Hepatocyte (in vitro differentiated cells): ENCODE results near the gene FOSL1. TPM values are rescaled to one million over a fixed set of nuclear protein-coding genes. Genes with fewer than 3 reads are reported as not detected.

Experiments used
- DNase-seq: peaks from one replicate; pipeline ENCODE4 v3.0.0-alpha.2; 2016; ENCODE audit warnings: low spot score
- H2AFZ ChIP-seq: fragments of 200-600 bp; sonication (generic); 2 replicates; pipeline ENCODE4 v1.6.0; 2016; ENCODE audit warnings: antibody characterized with exemption, mild to moderate bottlenecking
- H3K27ac ChIP-seq: fragments of 200-600 bp; sonication (generic); 2 replicates; pipeline ENCODE4 v1.5.1; 2016; ENCODE audit warnings: mild to moderate bottlenecking
- H3K27me3 ChIP-seq: fragments of 200-600 bp; sonication (generic); 2 replicates; pipeline ENCODE4 v1.6.1; 2016
- H3K36me3 ChIP-seq: fragments of 200-600 bp; sonication (generic); replicated peaks from 2 replicates; pipeline ENCODE4 v1.5.1; 2016; ENCODE audit warnings: low read depth; ENCODE audit not compliant: insufficient read depth
- H3K4me1 ChIP-seq: fragments of 200-600 bp; sonication (generic); 2 replicates; pipeline ENCODE4 v1.5.1; 2016; ENCODE audit warnings: mild to moderate bottlenecking, moderate library complexity; ENCODE audit not compliant: insufficient read depth
- H3K4me2 ChIP-seq: fragments of 200-600 bp; sonication (generic); 2 replicates; pipeline ENCODE4 v1.6.0; 2016
- H3K4me3 ChIP-seq: fragments of 200-600 bp; sonication (generic); 2 replicates; pipeline ENCODE4 v1.5.1; 2016; ENCODE audit warnings: mild to moderate bottlenecking
- H3K79me2 ChIP-seq: fragments of 200-600 bp; sonication (generic); 2 replicates; pipeline ENCODE4 v1.6.0; 2017; ENCODE audit warnings: mild to moderate bottlenecking
- H3K9me2 ChIP-seq: fragments of 200-600 bp; sonication (generic); replicated peaks from 2 replicates; pipeline ENCODE4 v1.6.0; 2017; ENCODE audit warnings: mild to moderate bottlenecking; ENCODE audit not compliant: insufficient read depth
- H3K9me3 ChIP-seq: fragments of 200-600 bp; sonication (generic); 2 replicates; pipeline ENCODE4 v1.5.1; 2016; ENCODE audit warnings: low read depth, mild to moderate bottlenecking
- H4K20me1 ChIP-seq: fragments of 200-600 bp; sonication (generic); 2 replicates; pipeline ENCODE4 v1.6.0; 2016; ENCODE audit warnings: mild to moderate bottlenecking; ENCODE audit not compliant: insufficient read depth, poor library complexity, severe bottlenecking
- CTCF ChIP-seq: fragments of 200-600 bp; sonication (generic); IDR thresholded peaks from 2 replicates; pipeline ENCODE4 v1.5.1; 2016; ENCODE audit warnings: antibody characterized with exemption, mild to moderate bottlenecking; ENCODE audit not compliant: poor library complexity
- EZH2 ChIP-seq: fragments of 200-600 bp; sonication (generic); IDR thresholded peaks from 2 replicates; pipeline ENCODE4 v1.6.1; 2016; ENCODE audit warnings: antibody characterized with exemption, mild to moderate bottlenecking, borderline replicate concordance
- EZH2phosphoT487 ChIP-seq: fragments of 200-600 bp; sonication (generic); IDR thresholded peaks from one replicate; pipeline ENCODE4 v1.6.1; 2018; ENCODE audit warnings: antibody characterized with exemption, mild to moderate bottlenecking, low read depth, moderate library complexity; ENCODE audit not compliant: unreplicated experiment, severe bottlenecking
- WGBS: methylation state at CpG from one replicate; pipeline ENCODE4 v1.1.6; 2016; ENCODE audit warnings: low lambda C conversion rate; ENCODE audit errors: missing lambda C conversion rate; 5-methylcytosine and 5-hydroxymethylcytosine counted together
- polyA plus RNA-seq: library from polyadenylated mRNA; unstranded; fragments of >200 nt; fragmentation: Nextera tagmentation; extraction: Ambion mirVana; gene quantifications from 2 replicates; pipeline ENCODE4 v1.2.1, GENCODE V29; 2016
- total RNA-seq: library from RNA; depleted of rRNA; stranded (reverse); fragments of >200 nt; gene quantifications from 2 replicates; pipeline ENCODE4 v1.2.3, GENCODE V29; 2014

FOSL1 gene
- total and polyA plus RNA-seq, 2 experiments from 2014 or later, result 4.5 to 16.5 TPM

GRCh38 chr11:65882120-65883057, 17.8 kb downstream of the FOSL1 start:
- H3K36me3 ChIP-seq, result no peaks in the 10 kb centered on the region
- no peak overlapping the region for H2AFZ ChIP-seq
- no peaks in the 10 kb centered on the region for H3K9me3 ChIP-seq
- H3K4me3 ChIP-seq, result no peak overlapping the region
- peaks cover 10% of the 10 kb centered on the region for H3K4me1 ChIP-seq
- DNase-seq, result no peak
- peaks cover 20% of the 10 kb centered on the region for H3K79me2 ChIP-seq
- TF ChIP-seq EZH2 (no peak), CTCF (no peak), EZH2phosphoT487 (no peak)
- H3K4me2 ChIP-seq, result no peak overlapping the region
- H4K20me1 ChIP-seq, result no peaks in the 10 kb centered on the region
- WGBS, result 98% methylated on average over 30 of the region's 30 CpGs
- no peak overlapping the region for H3K27ac ChIP-seq
- no peaks in the 10 kb centered on the region for H3K27me3 ChIP-seq
- no peaks in the 10 kb centered on the region for H3K9me2 ChIP-seq

- TF ChIP-seq EZH2, result no peak
- no peak for TF ChIP-seq CTCF
- no peak for TF ChIP-seq EZH2phosphoT487
- H2AFZ ChIP-seq, result no peak overlapping the region
- no peaks in the 10 kb centered on the region for H3K4me1 ChIP-seq
- no peaks in the 10 kb centered on the region for H3K9me2 ChIP-seq
- no peak overlapping the region for H3K4me3 ChIP-seq
- no peaks in the 10 kb centered on the region for H3K36me3 ChIP-seq
- H4K20me1 ChIP-seq, result no peaks in the 10 kb centered on the region
- no peak overlapping the region for H3K4me2 ChIP-seq
- 91% methylated on average over 7 of the region's 7 CpGs for WGBS
- no peaks in the 10 kb centered on the region for H3K27me3 ChIP-seq
- H3K79me2 ChIP-seq, result peaks cover 9% of the 10 kb centered on the region
- DNase-seq, result no peak
- H3K27ac ChIP-seq, result no peak overlapping the region
- no peaks in the 10 kb centered on the region for H3K9me3 ChIP-seq
These were observed 19.3 kb downstream of the FOSL1 start for GRCh38 chr11:65880844-65881421.

GRCh38 chr11:65880027-65880426, 20.2 kb downstream of the FOSL1 start:
- 87% methylated on average over 7 of the region's 7 CpGs for whole genome bisulfite sequencing
- peaks cover 2% of the 10 kb centered on the region for H3K79me2 ChIP-seq
- no peaks in the 10 kb centered on the region for H3K9me3 ChIP-seq
- no peaks in the 10 kb centered on the region for H4K20me1 ChIP-seq
- no peak overlapping the region for H3K4me3 ChIP-seq
- no peaks in the 10 kb centered on the region for H3K9me2 ChIP-seq
- no peak for TF ChIP-seq EZH2
- H2AFZ ChIP-seq, result no peak overlapping the region
- H3K27ac ChIP-seq, result no peak overlapping the region
- H3K27me3 ChIP-seq, result no peaks in the 10 kb centered on the region
- H3K4me2 ChIP-seq, result no peak overlapping the region
- no peak for DNase-seq
- no peaks in the 10 kb centered on the region for H3K4me1 ChIP-seq
- H3K36me3 ChIP-seq, result no peaks in the 10 kb centered on the region

GRCh38 chr11:65879617-65880016, 20.6 kb downstream of the FOSL1 start, which contains the start of gene CTSW:
Gene CTSW (plus strand): TSS chr11:65879837. CDS start chr11:65879855, 18 bp downstream.
- H3K27ac ChIP-seq, result no peak within 1 kb of the TSS
- TF ChIP-seq EZH2phosphoT487 (no peak), EZH2 (no peak), CTCF (no peak)
- no peaks in the 10 kb centered on the region for H4K20me1 ChIP-seq
- WGBS, result 82% methylated on average over 7 of the region's 7 CpGs
- no peaks in the 10 kb centered on the region for H3K4me1 ChIP-seq
- H3K79me2 ChIP-seq, result no peaks in the 10 kb centered on the region
- H3K4me2 ChIP-seq, result no peak within 1 kb of the TSS
- H3K27me3 ChIP-seq, result no peaks in the 10 kb centered on the region
- no peak within 1 kb of the TSS for H3K4me3 ChIP-seq
- no peak for DNase-seq
- no peaks in the 10 kb centered on the region for H3K9me2 ChIP-seq
- no peaks in the 10 kb centered on the region for H3K9me3 ChIP-seq
- no peaks in the 10 kb centered on the region for H3K36me3 ChIP-seq
- H2AFZ ChIP-seq, result no peak within 1 kb of the TSS
